HL-60 (cell line): Measurements from ENCODE around the gene AHSG.

ENCODE experiments used
- DNase-seq, 2 experiments: peaks; one replicate each; pipeline ENCODE4 v3.0.0-alpha.2; 2010 to 2020; ENCODE audit warnings: low read depth in 1 of 2, low spot score in 1 of 2
- H3K27ac ChIP-seq: fragments of 250-450 bp; sonication (Bioruptor Pico); replicated peaks from 2 replicates; pipeline ENCODE4 v1.5.1; 2020; ENCODE audit warnings: mild to moderate bottlenecking, moderate library complexity
- H3K27me3 ChIP-seq: fragments of 250-450 bp; sonication (Bioruptor Pico); 2 replicates; pipeline ENCODE4 v1.5.1; 2021; ENCODE audit warnings: mild to moderate bottlenecking, moderate library complexity; ENCODE audit not compliant: insufficient read depth, poor library complexity, severe bottlenecking
- H3K4me3 ChIP-seq: replicated peaks from 2 replicates; pipeline ENCODE4 v1.5.1; 2011; ENCODE audit warnings: mild to moderate bottlenecking, control low read depth, low read length; ENCODE audit not compliant: insufficient read depth
- GABPA ChIP-seq: IDR thresholded peaks from 2 replicates; pipeline ENCODE4 v1.6.1; 2012; ENCODE audit warnings: low read depth
- POLR2AphosphoS5 ChIP-seq: IDR thresholded peaks from 2 replicates; pipeline ENCODE4 v1.6.1; 2012; ENCODE audit warnings: low read depth
- SPI1 ChIP-seq: IDR thresholded peaks from 2 replicates; pipeline ENCODE4 v1.6.1; 2012; ENCODE audit warnings: low read depth, mild to moderate bottlenecking, borderline replicate concordance
- TF ChIP-seq, protein P1 (sequence below): IDR thresholded peaks from 2 replicates; pipeline ENCODE4 v1.6.1; 2012; ENCODE audit warnings: low read depth; ENCODE audit not compliant: insufficient replicate concordance
- TF ChIP-seq, protein P2 (sequence below): IDR thresholded peaks from one replicate; pipeline ENCODE4 v1.5.1; 2011; ENCODE audit warnings: low read length, control low read depth, inconsistent platforms; ENCODE audit not compliant: insufficient read depth

AHSG gene

DNA sequence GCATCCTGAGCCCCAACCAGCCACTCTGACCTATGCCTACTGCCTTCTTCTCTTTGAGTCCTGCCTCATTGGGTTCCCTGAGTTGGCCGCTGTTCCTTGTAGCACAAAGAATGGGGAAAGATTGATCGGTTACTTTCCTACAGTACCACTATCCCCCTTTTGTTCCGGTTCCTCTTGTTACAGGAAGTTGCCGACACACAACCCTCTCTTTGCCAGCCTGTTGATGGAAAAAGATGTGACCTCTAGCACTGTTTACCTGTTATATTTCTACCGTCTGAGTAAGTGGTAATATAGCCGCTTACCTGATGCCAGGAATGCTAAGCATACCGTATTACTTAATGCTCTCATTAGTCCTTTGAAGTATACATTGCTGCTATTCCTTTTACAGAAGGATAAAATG, 9.7 kb upstream of the AHSG start:
- no peaks in the 10 kb centered on the region for H3K27me3 ChIP-seq
- H3K4me3 ChIP-seq = no peak overlapping the region
- DNase-seq = peak in 1 of 2 experiments; percentile 39
- TF ChIP-seq, protein P1, sequence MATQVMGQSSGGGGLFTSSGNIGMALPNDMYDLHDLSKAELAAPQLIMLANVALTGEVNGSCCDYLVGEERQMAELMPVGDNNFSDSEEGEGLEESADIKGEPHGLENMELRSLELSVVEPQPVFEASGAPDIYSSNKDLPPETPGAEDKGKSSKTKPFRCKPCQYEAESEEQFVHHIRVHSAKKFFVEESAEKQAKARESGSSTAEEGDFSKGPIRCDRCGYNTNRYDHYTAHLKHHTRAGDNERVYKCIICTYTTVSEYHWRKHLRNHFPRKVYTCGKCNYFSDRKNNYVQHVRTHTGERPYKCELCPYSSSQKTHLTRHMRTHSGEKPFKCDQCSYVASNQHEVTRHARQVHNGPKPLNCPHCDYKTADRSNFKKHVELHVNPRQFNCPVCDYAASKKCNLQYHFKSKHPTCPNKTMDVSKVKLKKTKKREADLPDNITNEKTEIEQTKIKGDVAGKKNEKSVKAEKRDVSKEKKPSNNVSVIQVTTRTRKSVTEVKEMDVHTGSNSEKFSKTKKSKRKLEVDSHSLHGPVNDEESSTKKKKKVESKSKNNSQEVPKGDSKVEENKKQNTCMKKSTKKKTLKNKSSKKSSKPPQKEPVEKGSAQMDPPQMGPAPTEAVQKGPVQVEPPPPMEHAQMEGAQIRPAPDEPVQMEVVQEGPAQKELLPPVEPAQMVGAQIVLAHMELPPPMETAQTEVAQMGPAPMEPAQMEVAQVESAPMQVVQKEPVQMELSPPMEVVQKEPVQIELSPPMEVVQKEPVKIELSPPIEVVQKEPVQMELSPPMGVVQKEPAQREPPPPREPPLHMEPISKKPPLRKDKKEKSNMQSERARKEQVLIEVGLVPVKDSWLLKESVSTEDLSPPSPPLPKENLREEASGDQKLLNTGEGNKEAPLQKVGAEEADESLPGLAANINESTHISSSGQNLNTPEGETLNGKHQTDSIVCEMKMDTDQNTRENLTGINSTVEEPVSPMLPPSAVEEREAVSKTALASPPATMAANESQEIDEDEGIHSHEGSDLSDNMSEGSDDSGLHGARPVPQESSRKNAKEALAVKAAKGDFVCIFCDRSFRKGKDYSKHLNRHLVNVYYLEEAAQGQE = no peak
- TF ChIP-seq GABPA = peak; percentile 79
- H3K27ac ChIP-seq = peak overlapping the region; percentile 28

DNA sequence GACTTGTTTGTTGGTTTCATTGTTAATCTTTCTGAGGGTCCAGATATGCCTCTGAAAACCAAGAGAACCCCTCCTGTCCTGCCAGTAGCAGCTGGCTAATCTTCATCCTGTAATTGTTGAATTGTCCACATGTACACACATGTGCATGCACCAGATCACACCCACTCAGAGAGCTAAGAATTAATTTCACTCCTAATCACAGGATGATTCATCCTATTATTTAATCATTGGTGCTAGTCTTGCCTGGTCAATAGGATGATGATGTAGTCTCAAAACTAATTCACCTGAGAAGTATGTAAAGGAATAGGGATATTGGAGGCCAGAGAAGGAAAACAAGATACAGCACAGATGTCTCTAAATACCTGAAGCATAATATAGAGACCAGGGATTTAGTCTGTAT, 7.8 kb upstream of the AHSG start:
- DNase-seq = no peak
- H3K27ac ChIP-seq = no peak overlapping the region
- no peak overlapping the region for H3K4me3 ChIP-seq
- TF ChIP-seq POLR2AphosphoS5 = no peak
- no peak for TF ChIP-seq GABPA
- TF ChIP-seq, protein P1 = no peak
- TF ChIP-seq, protein P2, sequence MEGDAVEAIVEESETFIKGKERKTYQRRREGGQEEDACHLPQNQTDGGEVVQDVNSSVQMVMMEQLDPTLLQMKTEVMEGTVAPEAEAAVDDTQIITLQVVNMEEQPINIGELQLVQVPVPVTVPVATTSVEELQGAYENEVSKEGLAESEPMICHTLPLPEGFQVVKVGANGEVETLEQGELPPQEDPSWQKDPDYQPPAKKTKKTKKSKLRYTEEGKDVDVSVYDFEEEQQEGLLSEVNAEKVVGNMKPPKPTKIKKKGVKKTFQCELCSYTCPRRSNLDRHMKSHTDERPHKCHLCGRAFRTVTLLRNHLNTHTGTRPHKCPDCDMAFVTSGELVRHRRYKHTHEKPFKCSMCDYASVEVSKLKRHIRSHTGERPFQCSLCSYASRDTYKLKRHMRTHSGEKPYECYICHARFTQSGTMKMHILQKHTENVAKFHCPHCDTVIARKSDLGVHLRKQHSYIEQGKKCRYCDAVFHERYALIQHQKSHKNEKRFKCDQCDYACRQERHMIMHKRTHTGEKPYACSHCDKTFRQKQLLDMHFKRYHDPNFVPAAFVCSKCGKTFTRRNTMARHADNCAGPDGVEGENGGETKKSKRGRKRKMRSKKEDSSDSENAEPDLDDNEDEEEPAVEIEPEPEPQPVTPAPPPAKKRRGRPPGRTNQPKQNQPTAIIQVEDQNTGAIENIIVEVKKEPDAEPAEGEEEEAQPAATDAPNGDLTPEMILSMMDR = no peak
- TF ChIP-seq SPI1 = no peak
- no peaks in the 10 kb centered on the region for H3K27me3 ChIP-seq

DNA sequence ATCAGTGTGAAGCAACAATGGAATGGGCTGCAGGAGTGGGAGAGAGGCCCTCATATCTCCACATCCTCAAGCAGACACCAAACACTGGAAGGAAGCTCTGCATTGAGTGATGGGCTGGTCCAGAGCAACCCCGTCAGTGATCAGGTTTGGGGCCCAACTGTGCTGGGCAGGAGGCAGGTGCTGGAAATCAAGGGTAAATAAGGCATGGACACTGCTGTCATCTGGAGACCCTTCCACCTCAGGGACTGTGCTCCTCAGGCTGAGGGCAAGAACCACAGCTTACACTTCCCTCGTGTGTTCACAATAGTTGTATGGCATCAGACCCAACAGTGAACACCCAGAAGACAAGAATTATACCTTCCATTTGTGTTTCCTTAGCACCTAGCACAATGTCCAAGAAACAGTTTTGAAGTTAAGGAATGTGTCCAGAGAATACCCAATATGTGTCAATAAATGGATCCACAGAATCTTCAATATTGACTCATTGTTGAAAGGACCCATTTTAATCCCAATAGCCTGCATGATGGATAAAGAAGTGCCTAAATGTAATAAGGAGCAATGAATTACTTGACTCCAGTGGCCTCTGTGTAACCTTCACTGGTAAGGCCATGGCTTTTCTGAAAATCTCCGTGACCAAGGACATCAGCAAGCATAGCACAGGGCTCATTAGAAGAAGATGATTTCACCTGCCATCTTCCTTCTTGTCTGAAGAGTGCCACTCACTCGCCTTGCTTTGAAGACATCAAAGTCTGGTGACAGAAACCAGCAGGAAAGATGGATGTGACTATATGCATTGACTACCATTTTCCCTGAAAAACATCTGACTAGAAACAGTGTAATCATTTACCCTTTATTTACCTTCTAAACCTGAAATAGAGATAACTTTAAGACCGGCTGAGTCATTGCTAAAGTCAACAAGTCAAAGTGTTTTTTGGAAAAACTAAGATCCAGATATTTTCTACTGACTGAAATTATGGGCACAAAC, 7.0 kb upstream of the AHSG start:
- no peaks in the 10 kb centered on the region for H3K27me3 ChIP-seq
- TF ChIP-seq, protein P2 = no peak
- TF ChIP-seq, protein P1 = no peak
- TF ChIP-seq POLR2AphosphoS5 (no peak), SPI1 (no peak), GABPA (no peak)
- no peak overlapping the region for H3K4me3 ChIP-seq
- DNase-seq = no peak
- no peak overlapping the region for H3K27ac ChIP-seq
